ENCODE measurements around the gene EDC3. TPM values are rescaled to one million over a fixed set of nuclear protein-coding genes. Genes with fewer than 3 reads are reported as not detected.

EDC3 gene
- polyA plus RNA-seq, 2 of the 4 experiments (the other 2 are of a cell fraction): 23.2 to 24.1 TPM

GRCh38 chr15:74616996-74617395 lies 78.8 kb downstream of the EDC3 start:
- DNase-seq (ENCODE audit: low read depth in 1 of 2, low spot score in 1 of 2): no peak
- no peak for TF ChIP-seq POLR2AphosphoS2 (conservative IDR thresholded peaks at IDR 0.05; ENCODE audit: low read length)
- TF ChIP-seq NPAS2 (CRISPR knock-in tag; IDR thresholded peaks at IDR 0.05; ENCODE audit: borderline replicate concordance): no peak
- no peak for TF ChIP-seq EP300 (IDR thresholded peaks at IDR 0.05)
- no peak for TF ChIP-seq E2F6 (IDR thresholded peaks at IDR 0.05; ENCODE audit: borderline replicate concordance, low read depth)
- no peak for TF ChIP-seq NR3C1 (IDR thresholded peaks at IDR 0.05)
- no peak for TF ChIP-seq CBX2 (IDR thresholded peaks at IDR 0.05; ENCODE audit: borderline replicate concordance, low read depth)
- no peak for TF ChIP-seq EHF (CRISPR knock-in tag; IDR thresholded peaks at IDR 0.05)
- no peak for TF ChIP-seq HEYL (CRISPR knock-in tag; IDR thresholded peaks at IDR 0.05)
- no peaks in the 10 kb centered on the region for H3K9me3 ChIP-seq
- H3K4me1 ChIP-seq: peaks cover 16% of the 10 kb centered on the region; the same call in 1 of the 3 replicates
- no peak for FAIRE-seq
- ChIA-PET CTCF (interaction anchor here (1.0 to 13.4 kb wide), 8 partner anchors 8 to 242 kb away, joined by 3 to 218 read pairs (median 4); no protein-coding TSS in a partner anchor), POLR2A (no interaction called here)
- peak overlapping the region; percentile 77 for H3K4me2 ChIP-seq
- no peak overlapping the region for H3K27ac ChIP-seq
- peak overlapping the region; percentile 93 for H3K4me3 ChIP-seq
- ATAC-seq: no peak

- CTCF ChIA-PET: interaction anchor here (1.0 to 13.4 kb wide), 5 partner anchors 8 to 242 kb away, joined by 3 to 218 read pairs (median 4); no protein-coding TSS in a partner anchor
- ATAC-seq (no peak), DNase-seq (ENCODE audit: low read depth in 1 of 2, low spot score in 1 of 2) (no peak), FAIRE-seq (no peak)
- Histone ChIP-seq H3K27ac (peak overlapping the region; percentile 91 to 98), H3K4me1 (peaks cover 16% of the 10 kb centered on the region; the same call in 1 of the 3 replicates), H3K4me3 (peak overlapping the region; percentile 93), H3K4me2 (peak overlapping the region; percentile 77), H3K9me3 (no peaks in the 10 kb centered on the region)
- POLR2A ChIA-PET: no interaction called here
- 4% methylated on average over 12 of the region's 18 CpGs for WGBS (ENCODE audit: missing lambda C conversion rate)
- no peak for TF ChIP-seq TFCP2L1 (CRISPR knock-in tag; IDR thresholded peaks at IDR 0.05)
- TF ChIP-seq FOXS1 (CRISPR knock-in tag; IDR thresholded peaks at IDR 0.05): no peak
- no peak for TF ChIP-seq POLR2A (IDR thresholded peaks at IDR 0.05; ENCODE audit: low read length)
- TF ChIP-seq NPAS2 (CRISPR knock-in tag; IDR thresholded peaks at IDR 0.05; ENCODE audit: borderline replicate concordance): no peak
- TF ChIP-seq ZNF302 (CRISPR knock-in tag; IDR thresholded peaks at IDR 0.05): no peak
- no peak for TF ChIP-seq SMC3 (IDR thresholded peaks at IDR 0.05)
- no peak for TF ChIP-seq ZFP36 (IDR thresholded peaks at IDR 0.05; ENCODE audit: borderline replicate concordance, partially characterized antibody)
- no peak for TF ChIP-seq BCL3 (IDR thresholded peaks at IDR 0.05)
Observed at GRCh38 chr15:74616366-74616939, 79.4 kb downstream of the EDC3 start.

- WGBS (ENCODE audit: missing lambda C conversion rate): 3% methylated on average over 21 of the region's 91 CpGs
- POLR2A ChIA-PET: interaction anchor here (0.7 to 2.0 kb wide), 3 partner anchors 28 to 126 kb away, joined by 3 to 13 read pairs (median 3); partner anchors contain the start of gene ARID3B
Observed at GRCh38 chr15:74615508-74616365, 80.1 kb downstream of the EDC3 start, which contains the start of gene CLK3. CLK3 (plus strand) TSS chr15:74615836; CDS start chr15:74619197, 3,361 bp downstream.

More at GRCh38 chr15:74615508-74616365, 80.1 kb downstream of the EDC3 start, which contains the start of gene CLK3:
- DNase-seq (ENCODE audit: low read depth in 1 of 2, low spot score in 1 of 2): peak; percentile 78 to 92
- Histone ChIP-seq H3K4me2 (peak within 1 kb of the TSS; percentile 86), H3K4me1 (peaks cover 14% of the 10 kb centered on the region; the same call in 1 of the 3 replicates), H3K4me3 (peak within 1 kb of the TSS; percentile 93), H3K9me3 (no peaks in the 10 kb centered on the region), H3K27ac (peak within 1 kb of the TSS; percentile 91 to 98)
- peak; percentile 82 to 90 for ATAC-seq
- CTCF ChIA-PET: interaction anchor here (1.0 to 13.4 kb wide), 5 partner anchors 9 to 241 kb away, joined by 3 to 218 read pairs (median 4); no protein-coding TSS in a partner anchor
- no peak for TF ChIP-seq EHMT2 (IDR thresholded peaks at IDR 0.05; ENCODE audit: low read depth)
- no peak for TF ChIP-seq CHD4 (IDR thresholded peaks at IDR 0.05; ENCODE audit: borderline replicate concordance)
- TF ChIP-seq FOSL2 (IDR thresholded peaks at IDR 0.05): no peak
- TF ChIP-seq FOSL2 (CRISPR knock-in tag; IDR thresholded peaks at IDR 0.05): peak; percentile 24; the same call in 1 of the 2 replicates
- peak; percentile 52 for TF ChIP-seq MAX (IDR thresholded peaks at IDR 0.05)
- TF ChIP-seq EP300 (IDR thresholded peaks at IDR 0.05): peak in 1 of 2 experiments; percentile 27; a peak in 1 of 5 replicates
- no peak for TF ChIP-seq CHD2 (IDR thresholded peaks at IDR 0.05; ENCODE audit: low read length, partially characterized antibody)
- TF ChIP-seq POLR2A (IDR thresholded peaks at IDR 0.05; ENCODE audit: low read length): peak; percentile 56
- TF ChIP-seq PBX3 (IDR thresholded peaks at IDR 0.05): 0 out of 2 replicates have a peak, but pooled peaks have one; percentile 36
- peak; percentile 33 to 80; a peak in 3 of 5 replicates for TF ChIP-seq JUN (IDR thresholded peaks at IDR 0.05)
- TF ChIP-seq PHF8 (IDR thresholded peaks at IDR 0.05; ENCODE audit: borderline replicate concordance, low read depth): peak; percentile 59
- TF ChIP-seq MAZ (IDR thresholded peaks at IDR 0.05; ENCODE audit: borderline replicate concordance, low read depth, low read length): 0 out of 2 replicates have a peak, but pooled peaks have one; percentile 32
- peak; percentile 73; the same call in 1 of the 3 replicates for TF ChIP-seq BCL3 (IDR thresholded peaks at IDR 0.05)
- no peak for FAIRE-seq

Data from A549 (cell line).